Effector memory CD4-positive, alpha-beta T cell (primary cell): ENCODE results near the gene MLLT3.

Experiments
- DNase-seq, 3 donors: peaks; one replicate each; pipeline ENCODE4 v3.0.0-alpha.2; 2020
- H3K27ac ChIP-seq: 2 replicates; pipeline ENCODE4 v1.7.0; 2013; ENCODE audit warnings: mild to moderate bottlenecking, low read length, moderate library complexity; ENCODE audit not compliant: insufficient read depth, poor library complexity, severe bottlenecking
- H3K27me3 ChIP-seq: replicated peaks from 2 replicates; pipeline ENCODE4 v1.7.0; 2013; ENCODE audit warnings: mild to moderate bottlenecking, low read length; ENCODE audit not compliant: insufficient read depth, control insufficient read depth, poor library complexity, severe bottlenecking
- H3K36me3 ChIP-seq: 2 replicates; pipeline ENCODE4 v1.7.0; 2013; ENCODE audit warnings: mild to moderate bottlenecking, low read length, moderate library complexity; ENCODE audit not compliant: control insufficient read depth, insufficient read depth
- H3K4me1 ChIP-seq: 2 replicates; pipeline ENCODE4 v1.7.0; 2013; ENCODE audit warnings: low read length, mild to moderate bottlenecking; ENCODE audit not compliant: control insufficient read depth, insufficient read depth, poor library complexity, severe bottlenecking
- H3K4me3 ChIP-seq: 2 replicates; pipeline ENCODE4 v1.7.0; 2013; ENCODE audit warnings: low read length, low read depth, mild to moderate bottlenecking; ENCODE audit not compliant: insufficient read depth, poor library complexity, severe bottlenecking
- H3K9me3 ChIP-seq: 2 replicates; pipeline ENCODE4 v1.7.0; 2013; ENCODE audit warnings: mild to moderate bottlenecking, low read length, moderate library complexity; ENCODE audit not compliant: control insufficient read depth

The MLLT3 gene

GRCh38 chr9:20326516-20326915 is 295.8 kb downstream of the MLLT3 start:
- H3K27me3 ChIP-seq: no peaks in the 10 kb centered on the region
- no peak overlapping the region for H3K4me3 ChIP-seq
- H3K36me3 ChIP-seq: no peaks in the 10 kb centered on the region
- no peaks in the 10 kb centered on the region for H3K9me3 ChIP-seq
- no peak for DNase-seq
- H3K4me1 ChIP-seq: peaks cover 11% of the 10 kb centered on the region
- no peak overlapping the region for H3K27ac ChIP-seq

DNA sequence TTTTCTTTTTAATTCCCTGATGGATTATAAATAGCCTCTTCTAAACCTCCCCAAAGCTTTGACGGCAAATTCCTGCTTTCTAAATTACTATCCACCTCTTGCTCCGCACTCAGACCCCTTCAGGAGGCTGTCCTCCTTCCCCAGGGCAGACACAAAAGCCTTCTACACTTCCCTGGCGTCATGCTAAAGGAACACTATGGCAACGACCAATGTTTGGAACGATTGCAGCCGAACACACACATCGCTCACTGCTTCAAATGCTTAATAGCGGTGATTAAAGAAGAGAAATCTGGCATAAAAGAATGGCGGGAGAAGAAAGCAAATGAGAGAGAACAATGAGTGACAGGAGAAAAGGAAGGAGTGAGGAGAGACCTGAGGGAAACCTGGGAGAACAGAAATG is 297.3 kb downstream of the MLLT3 start:
- Histone ChIP-seq H3K4me3 (no peak overlapping the region), H3K27me3 (no peaks in the 10 kb centered on the region), H3K27ac (no peak overlapping the region), H3K4me1 (peaks cover 16% of the 10 kb centered on the region), H3K9me3 (no peaks in the 10 kb centered on the region), H3K36me3 (no peaks in the 10 kb centered on the region)
- no peak for DNase-seq

DNA sequence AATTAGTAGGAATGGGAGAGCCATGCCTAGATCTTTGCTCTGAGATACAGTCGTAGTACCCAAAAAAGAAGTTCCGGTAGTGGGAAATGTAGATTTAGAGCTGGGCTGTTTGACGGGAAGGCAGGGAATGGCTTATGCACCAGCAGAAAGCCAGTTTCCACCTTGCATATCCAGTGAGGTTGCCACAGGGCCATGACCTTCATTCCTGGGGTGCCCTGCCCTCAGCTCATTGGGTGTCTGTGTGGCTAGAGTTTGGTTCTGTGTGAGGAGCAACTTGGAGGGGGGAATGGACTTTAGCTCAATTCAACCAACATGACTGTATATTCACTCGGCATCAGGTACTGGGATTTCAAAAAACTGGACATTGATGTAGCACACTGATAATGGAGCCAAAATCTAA is 300.1 kb downstream of the MLLT3 start:
- Histone ChIP-seq H3K9me3 (no peaks in the 10 kb centered on the region), H3K36me3 (no peaks in the 10 kb centered on the region), H3K4me3 (no peak overlapping the region), H3K27ac (no peak overlapping the region), H3K27me3 (no peaks in the 10 kb centered on the region), H3K4me1 (peaks cover 16% of the 10 kb centered on the region)
- DNase-seq: no peak

DNA sequence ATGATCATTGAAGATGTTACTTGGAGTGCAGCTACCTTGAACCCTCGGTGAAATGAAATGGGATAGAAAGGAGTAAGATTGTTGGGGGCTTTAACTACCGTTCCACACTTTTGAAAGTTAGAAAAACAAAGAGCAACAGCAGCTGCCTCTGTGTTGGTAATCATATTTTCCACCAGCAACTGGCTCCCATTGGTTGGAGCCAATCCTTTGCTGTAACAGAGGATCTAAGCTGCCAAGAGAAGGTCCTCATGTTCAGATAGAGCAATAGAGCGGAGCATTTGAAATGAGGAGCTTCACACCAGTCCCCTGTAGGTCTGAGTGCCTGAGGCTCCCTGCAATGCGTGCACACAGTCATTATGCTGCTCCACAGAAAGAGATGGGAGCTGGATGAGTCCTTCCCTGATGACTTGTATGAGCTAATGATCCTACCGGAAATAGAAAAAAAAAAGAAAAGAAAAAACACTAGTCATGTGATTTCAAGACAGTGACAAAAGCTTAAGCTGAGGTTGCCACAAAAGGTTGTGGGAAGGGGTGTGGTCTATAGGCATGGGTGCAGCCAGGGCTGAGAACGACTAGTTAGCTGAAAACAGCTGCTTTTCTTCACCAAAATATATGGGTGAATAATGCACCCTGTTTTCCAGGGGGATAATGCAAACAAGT is 300.7 kb downstream of the MLLT3 start:
- H3K27ac ChIP-seq: peak overlapping the region; percentile 11
- H3K27me3 ChIP-seq: no peaks in the 10 kb centered on the region
- no peak overlapping the region for H3K4me3 ChIP-seq
- peak; percentile 4 to 36 (median 31) for DNase-seq
- H3K9me3 ChIP-seq: no peaks in the 10 kb centered on the region
- no peaks in the 10 kb centered on the region for H3K36me3 ChIP-seq
- peaks cover 16% of the 10 kb centered on the region for H3K4me1 ChIP-seq

GRCh38 chr9:20320921-20321320 is 301.4 kb downstream of the MLLT3 start:
- DNase-seq: no peak
- no peak overlapping the region for H3K4me3 ChIP-seq
- H3K4me1 ChIP-seq: peaks cover 16% of the 10 kb centered on the region
- H3K27me3 ChIP-seq: no peaks in the 10 kb centered on the region
- H3K27ac ChIP-seq: peak overlapping the region; percentile 11
- no peaks in the 10 kb centered on the region for H3K9me3 ChIP-seq
- H3K36me3 ChIP-seq: no peaks in the 10 kb centered on the region

DNA sequence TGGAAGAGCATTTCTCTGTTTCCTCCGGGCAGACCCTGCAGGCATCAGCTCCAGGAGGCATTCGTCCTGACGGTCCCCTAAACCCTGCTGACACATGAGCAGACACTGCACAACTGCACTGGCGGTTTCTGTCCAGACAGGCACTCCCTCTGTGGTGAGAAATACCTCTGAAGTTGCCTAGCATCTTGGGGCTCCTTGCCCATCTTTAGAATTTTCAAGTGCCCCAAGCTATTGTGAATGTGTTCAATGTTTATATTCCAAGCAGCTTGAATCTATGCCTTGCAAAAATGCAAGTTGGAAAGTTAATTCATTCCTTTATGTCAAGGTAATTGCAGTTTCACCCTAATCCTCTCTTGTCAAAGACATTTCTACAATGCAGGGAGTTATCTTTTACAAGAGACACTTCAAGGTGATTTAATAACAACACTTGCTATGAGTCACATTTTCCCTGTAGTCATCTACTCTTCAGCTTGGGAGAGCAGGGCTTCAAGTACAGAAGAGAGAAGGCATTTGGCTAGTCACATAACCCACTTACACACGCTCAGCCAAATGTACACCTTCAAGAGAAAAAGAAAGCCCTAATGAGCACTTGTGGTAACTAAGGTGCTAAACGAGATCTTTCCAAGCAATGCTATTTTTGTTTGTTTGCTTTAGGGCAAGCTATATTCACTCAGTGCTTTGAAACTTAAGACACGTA is 302.5 kb downstream of the MLLT3 start:
- peaks cover 26% of the 10 kb centered on the region for H3K4me1 ChIP-seq

DNA sequence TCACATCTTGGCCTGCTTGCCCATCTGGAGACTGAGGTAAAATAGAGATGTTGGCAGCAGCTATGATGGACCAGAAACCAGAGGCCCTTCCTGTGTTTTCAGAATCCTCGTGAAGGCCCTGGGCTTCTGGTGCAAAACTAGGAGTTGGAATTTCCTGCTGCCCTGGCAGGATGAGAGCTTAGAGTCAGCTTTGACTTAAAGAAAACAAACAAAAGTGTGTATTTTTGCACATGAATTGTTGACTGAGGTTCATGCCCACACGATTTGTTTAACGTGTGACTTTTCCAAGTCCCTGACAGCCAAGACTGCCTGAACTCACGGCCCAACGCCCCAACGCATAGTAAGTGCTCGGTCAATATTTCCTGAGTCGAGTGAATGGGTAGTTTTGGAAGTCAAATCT is 303.1 kb downstream of the MLLT3 start:
- Histone ChIP-seq H3K9me3 (no peaks in the 10 kb centered on the region), H3K27me3 (no peaks in the 10 kb centered on the region), H3K4me1 (peaks cover 28% of the 10 kb centered on the region), H3K27ac (no peak overlapping the region), H3K4me3 (no peak overlapping the region), H3K36me3 (no peaks in the 10 kb centered on the region)
- no peak for DNase-seq

More for the DNA sequence above, 302.5 kb downstream of the MLLT3 start:
- DNase-seq: no peak
- H3K9me3 ChIP-seq: no peaks in the 10 kb centered on the region
- H3K27ac ChIP-seq: no peak overlapping the region
- H3K36me3 ChIP-seq: no peaks in the 10 kb centered on the region
- no peak overlapping the region for H3K4me3 ChIP-seq
- H3K27me3 ChIP-seq: no peaks in the 10 kb centered on the region

DNA sequence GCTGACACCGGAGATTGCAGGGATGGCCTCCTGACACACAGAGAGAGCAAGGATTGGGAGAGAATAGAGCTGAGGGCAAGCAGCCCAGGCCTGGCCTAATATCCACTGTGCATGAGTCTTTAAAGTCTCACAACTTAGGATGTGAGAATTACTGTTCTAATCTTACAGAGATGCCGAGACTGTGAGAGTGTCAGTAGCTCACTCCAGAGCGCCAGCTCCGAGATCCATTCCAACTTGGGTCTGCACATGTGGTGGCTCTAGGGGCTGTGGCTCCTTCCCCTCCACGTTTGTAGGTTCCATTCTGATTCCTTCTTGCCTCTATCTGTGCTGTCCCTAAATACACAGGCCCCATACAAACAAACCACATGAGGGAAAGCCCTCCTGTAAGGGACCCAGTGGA is 304.6 kb downstream of the MLLT3 start:
- Histone ChIP-seq H3K36me3 (no peaks in the 10 kb centered on the region), H3K9me3 (no peaks in the 10 kb centered on the region), H3K27me3 (no peaks in the 10 kb centered on the region), H3K27ac (no peak overlapping the region), H3K4me1 (peaks cover 28% of the 10 kb centered on the region), H3K4me3 (no peak overlapping the region)
- DNase-seq: no peak

GRCh38 chr9:20316372-20316771 is 305.9 kb downstream of the MLLT3 start:
- Histone ChIP-seq H3K36me3 (no peaks in the 10 kb centered on the region), H3K27me3 (no peaks in the 10 kb centered on the region), H3K27ac (no peak overlapping the region), H3K9me3 (no peaks in the 10 kb centered on the region), H3K4me1 (peaks cover 16% of the 10 kb centered on the region), H3K4me3 (no peak overlapping the region)
- DNase-seq: no peak

GRCh38 chr9:20315677-20316076 is 306.6 kb downstream of the MLLT3 start:
- Histone ChIP-seq H3K4me1 (peaks cover 11% of the 10 kb centered on the region), H3K27me3 (no peaks in the 10 kb centered on the region), H3K9me3 (no peaks in the 10 kb centered on the region), H3K4me3 (no peak overlapping the region), H3K36me3 (no peaks in the 10 kb centered on the region), H3K27ac (peak overlapping the region; percentile 32)
- DNase-seq: no peak
